Peyer's patch (tissue), 4 donors: ENCODE measurements around the gene MIAT. TPM values are rescaled to one million over a fixed set of nuclear protein-coding genes. Genes with fewer than 3 reads are reported as not detected.

ENCODE experiments used
- DNase-seq, 3 donors: peaks; one replicate each; pipeline ENCODE4 v3.0.0-alpha.2; 2017 to 2019
- H3K27ac ChIP-seq, 4 donors: fragments of 200-600 bp; sonication (generic); one replicate each; pipeline ENCODE4 v1.5.1; 2016 to 2019
- H3K27me3 ChIP-seq, 2 donors: fragments of 200-600 bp; sonication (generic); one replicate each; pipeline ENCODE4 v1.5.1; 2019
- H3K36me3 ChIP-seq, 3 donors: fragments of 200-600 bp; sonication (generic); one replicate each; pipeline ENCODE4 v1.5.1; 2016 to 2019
- H3K4me1 ChIP-seq, 4 donors: fragments of 200-600 bp; sonication (generic); one replicate each; pipeline ENCODE4 v1.5.1; 2016 to 2019
- H3K4me3 ChIP-seq, 4 donors: fragments of 200-600 bp; sonication (generic); 1 replicate in 3 of 4; 2 replicates in 1 of 4; pipeline ENCODE4 v1.5.1; 2016 to 2019; ENCODE audit warnings: mild to moderate bottlenecking in 1 of 4
- H3K9me3 ChIP-seq, 4 donors: fragments of 200-600 bp; sonication (generic); one replicate each; pipeline ENCODE4 v1.5.1; 2016 to 2019; ENCODE audit warnings: mild to moderate bottlenecking in 1 of 4
- CTCF ChIP-seq, 6 experiments: fragments of 450-650 bp in 4 of 6; fragments of 200-600 bp in 2 of 6; sonication (generic) in 1 of 6; IDR thresholded peaks; one replicate each; pipeline ENCODE4 v1.5.1; 2017 to 2019; ENCODE audit warnings: antibody characterized with exemption in 6 of 6, mild to moderate bottlenecking in 3 of 6, moderate library complexity in 1 of 6
- POLR2A ChIP-seq, 2 donors: fragments of 450-650 bp; IDR thresholded peaks; one replicate each; pipeline ENCODE4 v1.5.1; 2017; ENCODE audit warnings: antibody characterized with exemption in 2 of 2, mild to moderate bottlenecking in 2 of 2, moderate library complexity in 2 of 2
- total RNA-seq, 4 donors: library from RNA; depleted of rRNA; stranded (reverse); fragments of >200 nt; gene quantifications; one replicate each; pipeline ENCODE4 v1.1.0, GENCODE V29; 2016

The MIAT gene
- total RNA-seq, 4 donors from 2014 or later: 2.5 to 31.4 (median 5.9) TPM

- no peak for TF ChIP-seq POLR2A (IDR thresholded peaks at IDR 0.05)
- no peaks in the 10 kb centered on the region for H3K27me3 ChIP-seq
- peak overlapping the region; percentile 86 to 99 (median 94) for H3K27ac ChIP-seq
- peak in 2 of 3 donors; percentile 84 to 87 for DNase-seq
- no peaks in the 10 kb centered on the region for H3K36me3 ChIP-seq
- H3K4me3 ChIP-seq: peak overlapping the region in 1 of 4 donors; percentile 66
- H3K4me1 ChIP-seq: peaks cover 0 to 31% (median 29%) of the 10 kb centered on the region in 4 donors
- no peaks in the 10 kb centered on the region for H3K9me3 ChIP-seq
Observed at GRCh38 chr22:26671317-26672059, 14.1 kb downstream of the MIAT start.

GRCh38 chr22:26672060-26672471 is 14.7 kb downstream of the MIAT start:
- H3K4me3 ChIP-seq: peak overlapping the region; percentile 54 to 79 (median 72)

GRCh38 chr22:26672590-26673468 is 15.4 kb downstream of the MIAT start:
- no peaks in the 10 kb centered on the region for H3K36me3 ChIP-seq
- peak overlapping the region; percentile 86 to 99 (median 94) for H3K27ac ChIP-seq
- peak overlapping the region; percentile 54 to 79 (median 72) for H3K4me3 ChIP-seq
- TF ChIP-seq POLR2A (IDR thresholded peaks at IDR 0.05) (peak; percentile 38 to 40), CTCF (IDR thresholded peaks at IDR 0.05) (peak in 5 of 6 experiments; percentile 15 to 62 (median 48))
- DNase-seq: peak; percentile 93 to 97 (median 96)
- H3K4me1 ChIP-seq: peaks cover 0 to 31% (median 29%) of the 10 kb centered on the region in 4 donors
- H3K9me3 ChIP-seq: no peaks in the 10 kb centered on the region
- no peaks in the 10 kb centered on the region for H3K27me3 ChIP-seq

More at GRCh38 chr22:26672060-26672471, 14.7 kb downstream of the MIAT start:
- TF ChIP-seq CTCF (IDR thresholded peaks at IDR 0.05): no peak
- no peak for TF ChIP-seq POLR2A (IDR thresholded peaks at IDR 0.05)
- DNase-seq: peak in 1 of 3 donors; percentile 60
- H3K9me3 ChIP-seq: no peaks in the 10 kb centered on the region
- no peaks in the 10 kb centered on the region for H3K36me3 ChIP-seq
- no peaks in the 10 kb centered on the region for H3K27me3 ChIP-seq
- H3K27ac ChIP-seq: peak overlapping the region; percentile 86 to 99 (median 94)
- peaks cover 0 to 31% (median 29%) of the 10 kb centered on the region in 4 donors for H3K4me1 ChIP-seq

- Histone ChIP-seq H3K27me3 (no peaks in the 10 kb centered on the region), H3K36me3 (no peaks in the 10 kb centered on the region), H3K4me1 (peaks cover 0 to 31% (median 29%) of the 10 kb centered on the region in 4 donors)
Observed at GRCh38 chr22:26673486-26673885, 16.1 kb downstream of the MIAT start.

More at GRCh38 chr22:26673486-26673885, 16.1 kb downstream of the MIAT start:
- Histone ChIP-seq H3K27ac (peak overlapping the region; percentile 86 to 99 (median 94)), H3K9me3 (no peaks in the 10 kb centered on the region), H3K4me3 (peak overlapping the region; percentile 54 to 79 (median 72))
- peak in 1 of 3 donors; percentile 52 for DNase-seq
- TF ChIP-seq POLR2A (IDR thresholded peaks at IDR 0.05) (no peak), CTCF (IDR thresholded peaks at IDR 0.05) (no peak)
